ENCODE measurements around the gene TREH. TPM values are rescaled to one million over a fixed set of nuclear protein-coding genes. Genes with fewer than 3 reads are reported as not detected.

The TREH gene
- total and polyA plus RNA-seq, 4 donors: 0.17 to 1.1 (median 0.19) TPM; not detected in 1

GRCh38 chr11:118625036-118625690 lies 54.3 kb downstream of the TREH start:
- Histone ChIP-seq H3K27ac (ENCODE audit: low read depth in 1 of 2, low read length in 1 of 2) (peak overlapping the region in 1 of 2 donors; percentile 0), H3K27me3 (ENCODE audit: control insufficient read depth in 3 of 3, insufficient read depth in 3 of 3, low read length in 2 of 3) (no peaks in the 10 kb centered on the region), H3K9ac (ENCODE audit: insufficient read depth in 1 of 2, low read length in 2 of 2) (no peak overlapping the region), H3K9me3 (ENCODE audit: control insufficient read depth in 4 of 4, insufficient read depth in 3 of 4, low read length in 3 of 4) (no peaks in the 10 kb centered on the region), H3K36me3 (ENCODE audit: control insufficient read depth in 4 of 4, insufficient read depth in 4 of 4, low read length in 4 of 4) (peaks cover 16 to 35% (median 30%) of the 10 kb centered on the region in 4 donors), H3K4me1 (ENCODE audit: control insufficient read depth in 5 of 5, insufficient read depth in 5 of 5, low read length in 5 of 5) (peaks cover 9 to 36% (median 16%) of the 10 kb centered on the region in 5 donors), H3K4me3 (no peak overlapping the region)
- no peak for ATAC-seq (ENCODE audit: insufficient read depth, low FRiP score)
- no peak for DNase-seq
- TF ChIP-seq CTCF (IDR thresholded peaks at IDR 0.05; ENCODE audit: control extremely low read depth, extremely low read depth): no peak
- WGBS, 2 donors: 73 to 84% methylated on average over 6 of the region's 6 CpGs

GRCh38 chr11:118623269-118623655 lies 56.2 kb downstream of the TREH start:
- WGBS, 2 donors: 46 to 87% methylated on average over 4 of the region's 4 CpGs
- no peaks in the 10 kb centered on the region for H3K9me3 ChIP-seq (ENCODE audit: control insufficient read depth in 4 of 4, insufficient read depth in 3 of 4, low read length in 3 of 4)
- no peak for TF ChIP-seq CTCF (IDR thresholded peaks at IDR 0.05; ENCODE audit: control extremely low read depth, extremely low read depth)
- DNase-seq: peak; percentile 36 to 50 (median 42)
- peaks cover 14 to 31% (median 22%) of the 10 kb centered on the region in 4 donors for H3K36me3 ChIP-seq (ENCODE audit: control insufficient read depth in 4 of 4, insufficient read depth in 4 of 4, low read length in 4 of 4)
- peak overlapping the region in 1 of 2 donors; percentile 43 for H3K9ac ChIP-seq (ENCODE audit: insufficient read depth in 1 of 2, low read length in 2 of 2)
- peaks cover 6 to 48% (median 31%) of the 10 kb centered on the region in 5 donors for H3K4me1 ChIP-seq (ENCODE audit: control insufficient read depth in 5 of 5, insufficient read depth in 5 of 5, low read length in 5 of 5)
- H3K27ac ChIP-seq (ENCODE audit: low read depth in 1 of 2, low read length in 1 of 2): peak overlapping the region; percentile 80 to 86
- no peaks in the 10 kb centered on the region for H3K27me3 ChIP-seq (ENCODE audit: control insufficient read depth in 3 of 3, insufficient read depth in 3 of 3, low read length in 2 of 3)
- no peak overlapping the region for H3K4me3 ChIP-seq
- no peak for ATAC-seq (ENCODE audit: insufficient read depth, low FRiP score)

- Histone ChIP-seq H3K9me3 (ENCODE audit: control insufficient read depth in 4 of 4, insufficient read depth in 3 of 4, low read length in 3 of 4) (no peaks in the 10 kb centered on the region), H3K27me3 (ENCODE audit: control insufficient read depth in 3 of 3, insufficient read depth in 3 of 3, low read length in 2 of 3) (no peaks in the 10 kb centered on the region), H3K4me3 (no peak overlapping the region), H3K27ac (ENCODE audit: low read depth in 1 of 2, low read length in 1 of 2) (peak overlapping the region; percentile 80 to 86), H3K4me1 (ENCODE audit: control insufficient read depth in 5 of 5, insufficient read depth in 5 of 5, low read length in 5 of 5) (peaks cover 6 to 54% (median 38%) of the 10 kb centered on the region in 5 donors), H3K9ac (ENCODE audit: insufficient read depth in 1 of 2, low read length in 2 of 2) (peak overlapping the region in 1 of 2 donors; percentile 43), H3K36me3 (ENCODE audit: control insufficient read depth in 4 of 4, insufficient read depth in 4 of 4, low read length in 4 of 4) (peaks cover 9 to 30% (median 18%) of the 10 kb centered on the region in 4 donors)
- TF ChIP-seq CTCF (IDR thresholded peaks at IDR 0.05; ENCODE audit: control extremely low read depth, extremely low read depth): no peak
- no peak for ATAC-seq (ENCODE audit: insufficient read depth, low FRiP score)
- DNase-seq: peak; percentile 54 to 66 (median 58)
- WGBS, 2 donors: 41 to 59% methylated on average over 9 of the region's 9 CpGs
Observed at GRCh38 chr11:118622376-118623268, 56.8 kb downstream of the TREH start.

Measured in lung (tissue), 12 donors.